Spleen (tissue), 7 donors: ENCODE results near the gene SLC34A1.

Experiments
- CTCF ChIP-seq, 11 experiments: fragments of 200-600 bp in 7 of 11; fragments of 450-650 bp in 4 of 11; sonication (generic) in 4 of 11; IDR thresholded peaks in 8 of 11; conservative IDR thresholded peaks in 3 of 11; 1 replicate in 7 of 11; 2 replicates in 4 of 11; pipeline versions ENCODE4 v1.4.0 to v1.8.0; 2016 to 2021; ENCODE audit warnings: antibody characterized with exemption in 11 of 11, inconsistent platforms in 4 of 11, mild to moderate bottlenecking in 1 of 11
- POLR2A ChIP-seq, 3 donors: fragments of 450-650 bp; IDR thresholded peaks; one replicate each; pipeline ENCODE4 v1.5.1; 2017; ENCODE audit warnings: antibody characterized with exemption in 3 of 3, mild to moderate bottlenecking in 1 of 3
- POLR2AphosphoS5 ChIP-seq, 3 donors: sonication (generic); formaldehyde crosslinking; IDR thresholded peaks; one replicate each; pipeline ENCODE4 v1.5.1; 2017; ENCODE audit warnings: antibody characterized with exemption in 3 of 3
- donor health status: DM: no; HTN: no; CAD: no; lungs with moderate emphysema.
- donor health status: DM: no; HTN: no; CAD: no.
- donor health status: DM: no; HTN: no; CAD: no.

GRCh38 chr5:177376107-177376506, 8.1 kb upstream of the SLC34A1 start:
- TF ChIP-seq CTCF (IDR thresholded peaks at IDR 0.05 in 8 of 11, conservative IDR thresholded peaks at IDR 0.05 in 3 of 11) (no peak), POLR2AphosphoS5 (IDR thresholded peaks at IDR 0.05) (no peak), POLR2A (IDR thresholded peaks at IDR 0.05) (no peak)
